Measurements from ENCODE around the gene GIPC3.

The GIPC3 gene

DNA sequence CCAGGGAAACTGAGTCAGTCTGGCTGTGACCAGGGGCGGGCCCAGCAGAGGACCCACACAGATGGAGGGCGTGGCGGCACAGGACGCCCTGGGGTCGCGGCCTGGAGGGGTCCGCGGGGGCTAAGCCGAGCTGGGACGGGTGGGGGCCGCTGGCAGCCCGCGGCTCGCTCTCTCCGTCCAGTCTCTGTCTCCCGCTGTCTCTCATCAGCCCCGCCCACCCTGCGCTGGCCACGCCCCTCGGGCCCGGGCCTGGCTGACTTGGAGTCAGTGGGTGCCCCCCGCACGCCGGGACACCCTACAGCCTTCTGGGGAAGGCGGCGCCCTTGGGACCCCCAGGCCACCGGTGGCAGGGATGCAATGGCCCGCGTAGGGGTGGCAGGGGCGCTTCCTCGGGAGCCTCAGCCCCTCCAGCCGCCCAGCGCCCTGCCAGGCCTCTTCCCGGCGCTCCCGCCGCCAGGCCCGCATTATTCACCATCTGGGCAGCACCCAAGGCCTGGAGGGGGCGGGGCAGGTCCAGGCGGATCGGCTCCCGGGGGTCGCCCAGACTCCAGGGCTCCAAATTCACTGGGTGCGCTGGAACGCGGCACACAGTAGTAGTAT lies 21.5 kb downstream of the GIPC3 start, which contains the start of gene TBXA2R:
TBXA2R (minus strand) TSS at position 186 of the 600 bp plus-strand sequence. CDS start 6,241 bp downstream, outside the sequence.
- peak; percentile 64 for DNase-seq

DNA sequence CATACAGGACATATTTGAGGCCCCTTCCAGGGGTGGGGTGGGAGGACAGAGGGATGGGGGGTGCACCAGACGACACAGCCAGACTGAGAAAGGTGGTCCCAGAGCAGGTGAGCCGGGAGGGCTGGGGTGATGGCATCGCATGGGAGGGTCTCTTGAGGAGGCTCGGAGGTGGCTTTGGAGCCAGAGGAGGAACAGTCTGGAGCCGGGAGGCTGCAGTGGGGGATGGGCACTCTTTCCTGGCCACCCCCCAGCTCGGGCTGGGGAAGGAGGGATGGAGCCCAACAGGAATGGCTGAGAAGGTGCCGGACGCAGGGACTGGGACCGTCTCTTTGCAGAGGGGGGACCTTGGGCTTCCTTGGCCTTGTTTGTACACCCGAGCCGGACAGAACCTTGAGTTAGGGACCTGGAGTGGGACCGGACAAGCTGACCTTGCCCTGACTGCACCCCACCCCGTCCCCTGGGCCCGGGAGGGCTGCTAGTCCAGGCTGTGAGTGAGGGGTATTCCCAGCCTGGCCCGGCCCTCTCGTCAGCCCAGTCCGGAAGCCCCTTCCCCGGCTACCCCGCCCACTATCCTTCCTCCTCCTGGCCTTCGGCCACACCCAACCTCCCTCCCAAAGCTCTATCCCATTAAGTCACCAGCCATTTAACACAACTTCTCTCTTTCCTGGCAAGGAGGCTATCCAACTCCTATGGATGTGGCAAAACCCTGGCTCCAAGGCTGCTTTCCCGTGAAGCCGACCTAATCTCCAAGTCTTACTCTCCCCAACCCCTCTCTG lies 22.2 kb downstream of the GIPC3 start:
- no peak for DNase-seq

DNA sequence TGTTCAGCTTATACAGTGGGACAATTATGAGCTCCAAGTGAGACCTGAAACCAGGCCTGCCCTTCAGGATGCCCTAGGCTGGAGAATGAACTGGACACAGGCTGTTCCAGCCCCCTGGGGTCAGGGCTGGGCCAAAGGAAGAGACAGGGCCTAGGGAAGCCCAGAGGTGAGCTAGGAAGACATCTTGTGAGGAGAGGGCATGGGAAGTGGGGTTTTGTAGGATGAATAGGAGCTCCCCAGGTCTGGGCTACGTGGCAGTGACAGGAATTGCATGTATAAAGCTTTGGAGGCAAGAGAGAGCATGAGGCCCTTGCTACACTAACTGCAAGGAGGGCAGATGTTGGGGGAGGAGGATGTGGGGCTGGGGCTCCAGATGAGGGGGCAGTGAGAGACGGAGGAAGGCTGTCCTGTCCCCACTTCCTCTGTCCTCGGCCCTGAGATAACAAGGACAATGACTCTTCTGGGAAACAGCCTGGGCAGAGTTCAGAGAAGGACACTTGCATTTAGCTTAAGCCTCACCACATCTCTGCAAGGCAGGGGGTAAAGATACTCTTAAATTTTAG lies 22.9 kb downstream of the GIPC3 start:
- DNase-seq: no peak

DNA sequence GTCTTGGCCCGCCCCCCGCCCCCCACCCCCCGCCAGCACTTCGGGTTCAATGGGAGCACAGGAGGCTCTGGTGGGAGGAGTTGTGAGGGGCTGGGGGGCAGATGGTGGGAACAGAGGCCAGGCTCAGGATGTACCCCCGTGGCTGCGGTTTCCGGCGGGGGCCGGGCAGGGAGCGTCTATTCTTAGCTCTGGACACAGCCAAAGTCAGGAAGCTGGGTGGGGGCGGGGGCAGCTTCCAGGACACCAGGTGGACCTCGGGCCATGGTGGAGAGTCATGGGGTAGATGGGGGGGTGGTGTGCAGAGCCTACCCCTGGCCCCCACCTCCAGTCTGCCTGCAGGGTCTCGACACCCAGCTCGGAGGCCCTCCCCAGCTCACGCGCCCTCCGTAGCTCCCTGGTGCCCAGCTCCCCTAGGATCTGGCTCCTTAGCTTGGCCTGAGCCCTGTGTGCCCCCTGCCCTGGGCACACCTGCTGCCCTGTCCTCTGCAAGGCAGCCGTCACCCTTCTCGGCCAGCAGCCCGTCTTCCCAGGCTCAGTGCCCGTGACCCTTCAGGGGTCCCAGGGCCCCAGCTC lies 23.6 kb downstream of the GIPC3 start:
- DNase-seq: no peak

DNA sequence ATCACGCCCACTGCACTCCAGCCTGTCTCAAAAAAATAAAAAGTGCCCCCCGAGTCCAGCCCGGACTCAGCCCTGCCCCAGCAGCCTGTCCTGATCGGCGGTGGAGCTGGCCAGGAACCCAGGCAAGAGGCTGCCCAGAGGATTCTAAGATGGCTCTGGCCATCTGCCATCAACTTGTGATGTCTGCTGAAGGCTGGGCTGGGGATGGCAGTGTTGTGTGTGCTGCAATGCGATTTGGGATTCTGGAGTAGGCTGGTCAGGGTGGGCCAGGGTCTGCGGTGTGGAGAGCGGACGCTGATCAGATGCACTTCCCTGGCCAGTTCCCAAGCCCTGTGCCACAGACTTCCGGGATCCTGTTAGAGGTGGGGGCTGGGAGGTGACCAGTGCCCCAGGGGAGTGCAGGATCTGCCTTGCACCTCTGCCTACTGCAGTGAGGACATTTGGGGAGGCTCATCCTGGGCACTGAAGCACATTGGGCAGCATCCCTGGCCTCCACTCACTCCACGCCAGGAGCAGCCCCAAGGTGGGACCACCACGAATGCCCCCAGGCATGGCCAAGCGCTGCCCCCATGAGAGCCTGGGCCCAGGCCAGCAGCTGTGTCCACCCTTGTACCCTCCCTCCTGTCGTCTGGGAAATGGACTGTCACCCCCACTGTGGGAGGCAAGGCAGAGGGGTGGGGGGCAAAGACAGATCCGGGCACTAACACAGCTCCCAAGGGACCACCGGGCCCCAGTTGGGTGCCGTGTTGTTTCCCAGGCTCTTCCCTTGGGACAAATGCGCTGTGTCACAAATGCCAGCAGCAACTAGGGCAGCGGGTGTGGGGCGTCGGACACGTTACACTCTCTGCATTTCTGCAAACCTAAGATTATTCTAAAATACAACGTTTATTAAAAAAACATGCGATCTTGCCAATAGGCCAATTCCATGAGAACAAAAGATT lies 24.8 kb downstream of the GIPC3 start:
- DNase-seq: no peak

DNA sequence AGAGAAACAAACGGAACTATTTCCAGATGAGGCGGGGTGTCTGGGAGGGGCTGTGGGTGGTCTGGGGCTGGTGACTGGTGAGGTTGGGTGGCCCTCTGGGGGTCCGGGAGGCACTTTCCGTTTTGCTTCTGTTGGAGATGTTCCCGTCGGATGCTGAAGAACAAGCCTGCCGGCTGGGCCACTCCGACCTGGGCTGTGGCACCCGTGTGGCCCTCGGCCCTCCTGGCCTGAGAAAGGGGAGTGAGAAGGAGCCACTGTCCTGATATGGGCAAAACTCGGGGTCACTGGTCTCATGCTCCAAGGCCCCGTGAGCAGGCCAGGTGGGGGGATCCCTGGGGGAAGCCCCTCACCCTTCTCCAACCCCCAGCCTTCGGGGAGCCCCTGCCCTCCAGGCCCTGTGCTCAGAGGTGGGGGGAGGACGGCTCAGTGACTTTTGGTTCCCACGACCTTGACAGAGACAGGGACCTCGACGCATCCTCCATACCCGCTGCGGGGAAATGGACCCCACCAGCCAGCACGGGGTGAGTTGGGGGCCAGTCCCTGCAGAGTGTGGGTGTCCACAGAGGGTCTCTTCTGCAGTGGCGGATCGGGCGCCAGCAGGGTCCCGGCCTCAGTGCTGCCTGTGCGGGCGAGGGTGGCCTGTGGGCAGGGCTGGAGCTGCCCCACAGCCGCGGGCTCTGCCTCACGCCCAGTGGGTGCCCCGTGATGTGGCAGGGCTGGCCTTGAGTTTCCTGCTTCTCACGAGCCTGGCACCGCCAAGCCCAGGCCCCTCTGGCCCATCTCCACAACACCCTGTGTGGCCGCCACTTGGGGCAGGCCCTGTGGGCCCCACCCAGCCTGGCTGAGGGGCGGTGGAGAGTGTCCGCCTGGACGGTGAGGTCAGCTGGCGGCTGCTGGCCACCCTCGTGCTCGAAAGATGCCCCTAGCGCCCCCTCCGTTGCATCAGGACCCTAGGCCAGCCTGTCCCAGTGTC lies 25.8 kb downstream of the GIPC3 start:
- no peak for DNase-seq

DNA sequence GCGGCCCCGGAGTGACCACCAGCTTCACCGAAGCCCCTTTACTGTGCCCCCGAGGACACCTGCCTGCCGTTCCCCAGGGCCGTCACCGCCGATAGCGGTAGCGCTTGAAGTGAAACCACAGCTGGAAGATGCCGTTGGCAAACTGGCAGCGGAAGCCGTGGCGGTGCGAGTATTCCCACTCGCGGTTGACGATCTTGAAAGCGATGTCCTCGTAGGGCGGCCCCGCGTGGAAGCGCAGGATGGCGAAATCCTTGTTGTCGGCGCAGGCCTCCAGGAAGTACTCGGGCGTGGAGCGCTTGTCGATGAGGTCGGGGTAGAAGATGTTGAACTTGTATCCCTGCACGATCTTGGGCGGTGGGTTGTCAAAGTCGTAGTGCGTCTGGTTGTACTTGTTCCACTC lies 26.6 kb downstream of the GIPC3 start:
- DNase-seq: no peak

DNA sequence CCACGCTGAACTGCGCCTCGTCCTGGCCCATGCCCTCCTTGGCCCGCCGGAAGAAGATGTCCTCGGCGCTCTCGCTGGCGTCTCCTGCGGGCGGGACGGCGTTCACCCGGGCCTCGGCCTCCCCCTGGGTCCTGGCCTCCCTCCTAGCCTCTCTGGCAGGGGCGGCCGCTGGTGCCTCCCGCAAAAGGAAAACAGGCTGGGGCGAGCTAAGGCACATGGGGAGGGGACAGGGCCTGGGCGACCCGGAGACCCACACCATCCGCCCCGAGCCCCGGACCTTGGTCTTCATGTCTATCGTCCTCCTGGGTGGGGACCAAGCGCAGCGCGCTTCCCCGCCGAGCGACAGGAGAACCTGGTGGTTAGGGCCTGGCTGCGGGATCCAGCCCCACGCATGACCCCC lies 27.1 kb downstream of the GIPC3 start:
- DNase-seq: no peak

DNA sequence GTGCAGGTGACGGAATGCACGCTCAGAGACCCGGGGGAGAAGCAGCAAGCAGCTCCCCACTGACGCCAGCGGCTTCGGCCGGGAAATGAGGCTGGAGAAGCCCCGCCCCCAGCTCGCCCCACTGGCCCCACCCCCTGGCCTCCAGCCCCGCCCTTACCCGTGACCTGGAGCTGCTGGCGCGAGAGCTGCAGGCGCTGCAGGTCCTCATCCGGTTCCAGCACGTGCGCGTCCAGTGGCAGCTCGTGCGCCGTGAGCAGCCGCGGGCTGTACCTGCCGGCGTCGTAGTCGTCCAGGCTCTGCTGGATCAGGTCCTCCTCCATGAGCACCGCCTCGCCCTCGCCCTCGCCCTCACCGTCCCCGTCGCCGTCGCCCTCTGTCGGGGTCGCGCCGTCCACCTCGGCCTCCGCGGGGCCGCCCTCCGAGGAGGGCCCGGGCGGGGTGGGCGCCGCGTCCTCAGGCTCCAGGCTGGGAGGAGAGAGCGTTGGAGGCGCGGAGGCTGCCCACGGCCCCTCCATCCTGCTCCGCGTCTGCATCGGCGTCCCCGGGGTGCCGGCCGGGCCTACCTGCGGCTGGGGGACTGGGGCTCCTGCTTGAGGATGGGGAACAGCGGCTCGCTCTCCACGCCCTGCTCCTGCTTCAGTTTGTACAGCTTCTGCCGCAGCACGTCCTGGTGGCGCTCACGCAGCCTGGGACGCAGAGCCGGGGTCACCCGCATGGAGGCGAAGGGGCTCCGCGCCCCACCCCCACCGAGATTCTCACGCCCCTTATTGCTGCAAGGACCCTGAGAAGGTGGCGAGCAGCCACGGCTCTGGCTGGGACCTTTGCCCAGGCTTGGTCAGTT lies 27.8 kb downstream of the GIPC3 start:
- DNase-seq: no peak

DNA sequence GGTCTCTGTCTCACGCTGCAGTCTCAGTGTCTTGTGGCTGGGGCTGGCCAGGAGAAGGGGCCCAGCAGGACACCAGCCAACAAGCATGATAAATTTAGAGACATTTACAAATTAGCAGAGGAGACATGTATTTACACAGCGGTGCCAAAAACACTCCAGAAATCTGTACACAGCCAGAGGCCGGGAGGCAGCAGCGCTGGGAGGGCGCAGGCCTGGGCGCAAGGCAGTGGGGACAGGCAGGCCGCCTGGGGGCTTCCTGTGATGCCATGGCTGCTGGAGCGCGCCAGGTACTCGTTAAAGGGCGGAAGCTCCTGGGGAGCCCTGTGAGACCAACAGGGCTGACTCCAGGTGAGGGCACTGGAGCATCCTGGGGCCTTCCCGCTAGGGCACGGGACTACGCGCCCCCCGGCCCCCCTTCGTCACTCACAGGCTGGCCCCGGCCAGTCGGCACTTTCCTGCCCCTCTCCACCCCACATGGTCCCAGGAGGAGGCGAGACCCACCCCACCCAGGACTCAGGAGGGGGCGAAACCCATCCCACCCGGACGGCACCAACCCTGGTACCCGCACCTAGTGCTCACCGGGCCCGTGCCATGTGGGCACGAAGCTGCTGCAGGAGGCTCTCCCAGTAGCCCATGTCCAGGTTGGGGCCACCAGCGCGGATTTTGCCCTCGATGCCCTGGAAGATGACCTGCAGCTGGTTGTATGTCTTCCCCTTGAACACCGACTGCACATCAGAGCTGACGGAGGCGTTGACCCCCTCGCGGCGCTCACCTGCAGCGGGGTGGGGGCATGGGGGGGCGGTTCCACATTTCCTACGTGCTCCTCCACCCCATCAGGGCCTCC lies 28.8 kb downstream of the GIPC3 start:
- DNase-seq: no peak

DNA sequence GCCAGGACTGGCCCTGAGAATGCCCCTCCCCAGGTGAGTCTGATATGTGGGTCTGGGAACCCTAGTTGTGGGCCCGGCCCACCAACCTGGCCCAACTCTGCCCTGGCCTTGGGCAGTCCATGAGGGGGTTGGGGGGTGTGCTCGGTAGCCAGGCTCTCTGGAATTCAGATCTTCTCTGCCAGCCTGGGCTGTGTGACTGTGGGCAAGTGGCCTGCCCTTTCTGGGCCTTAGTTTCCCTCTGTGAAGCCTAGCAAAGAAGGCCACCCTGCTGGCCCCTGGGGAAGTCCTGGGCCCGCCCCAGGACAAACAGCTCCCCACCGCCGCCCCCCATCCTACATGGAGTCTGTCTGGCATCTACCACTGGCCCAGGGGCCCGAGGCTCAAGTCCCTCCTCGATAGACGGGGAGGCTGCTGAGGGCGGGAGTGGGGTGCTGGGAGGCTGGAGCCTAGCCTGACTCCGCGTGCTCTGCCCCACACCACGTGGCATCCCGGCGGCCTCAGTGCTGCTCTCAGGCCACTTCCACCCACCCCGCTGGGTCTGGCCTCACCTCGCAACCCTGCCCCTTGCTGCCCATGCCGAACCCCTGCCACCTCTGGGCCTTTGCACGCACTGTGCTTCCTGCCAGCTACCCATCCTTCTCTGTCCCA lies 29.7 kb downstream of the GIPC3 start:
- no peak for DNase-seq

DNA sequence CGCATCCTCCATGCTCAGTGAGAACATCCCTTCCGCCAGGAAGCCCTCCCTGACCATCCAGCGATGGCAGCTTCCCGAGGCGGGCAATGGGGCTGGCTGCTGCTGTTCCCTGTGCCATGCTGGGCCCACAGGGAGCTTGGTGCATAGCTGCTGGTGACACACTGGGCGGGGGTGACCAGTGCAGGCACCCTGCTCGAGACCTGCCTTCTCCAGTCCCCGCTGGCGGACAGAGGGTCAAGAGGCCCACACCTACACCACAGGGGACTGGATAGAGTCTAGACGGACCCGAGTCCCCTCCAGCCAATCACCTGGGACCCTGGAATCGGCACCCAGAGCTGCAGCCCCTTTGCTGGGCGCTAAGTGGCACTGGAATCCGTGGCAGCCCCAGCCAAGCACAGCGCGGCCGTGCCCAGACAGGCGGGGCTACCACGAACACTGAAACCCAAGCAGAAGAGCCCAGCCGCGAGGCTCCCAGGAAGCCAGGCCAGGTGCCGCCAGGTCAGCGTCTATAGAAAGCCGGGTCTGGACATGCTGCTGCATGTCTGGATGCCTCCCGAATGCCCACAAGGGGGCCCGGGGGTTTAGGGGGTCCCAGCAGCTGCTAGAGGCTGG lies 30.4 kb downstream of the GIPC3 start:
- no peak for DNase-seq

DNA sequence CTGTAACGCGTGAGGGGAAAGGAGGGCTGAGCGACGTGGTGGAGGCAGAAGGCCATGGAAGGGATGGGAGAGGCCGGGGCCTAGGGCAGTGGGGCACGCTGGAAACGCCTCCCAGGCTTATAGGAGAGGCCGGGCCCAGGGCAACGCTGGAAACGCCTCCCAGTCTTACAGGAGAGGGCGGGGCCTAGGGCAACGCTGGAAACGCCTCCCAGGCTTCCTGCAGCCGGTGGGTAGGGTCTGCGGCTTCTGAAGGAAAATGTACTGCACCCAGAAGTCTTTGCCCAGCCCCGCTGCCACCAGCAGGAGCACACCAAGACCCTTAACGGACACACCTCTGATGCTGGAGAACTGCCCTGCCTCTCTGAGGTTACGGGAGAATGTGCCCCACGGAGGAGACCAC lies 32.2 kb downstream of the GIPC3 start:
- no peak for DNase-seq

DNA sequence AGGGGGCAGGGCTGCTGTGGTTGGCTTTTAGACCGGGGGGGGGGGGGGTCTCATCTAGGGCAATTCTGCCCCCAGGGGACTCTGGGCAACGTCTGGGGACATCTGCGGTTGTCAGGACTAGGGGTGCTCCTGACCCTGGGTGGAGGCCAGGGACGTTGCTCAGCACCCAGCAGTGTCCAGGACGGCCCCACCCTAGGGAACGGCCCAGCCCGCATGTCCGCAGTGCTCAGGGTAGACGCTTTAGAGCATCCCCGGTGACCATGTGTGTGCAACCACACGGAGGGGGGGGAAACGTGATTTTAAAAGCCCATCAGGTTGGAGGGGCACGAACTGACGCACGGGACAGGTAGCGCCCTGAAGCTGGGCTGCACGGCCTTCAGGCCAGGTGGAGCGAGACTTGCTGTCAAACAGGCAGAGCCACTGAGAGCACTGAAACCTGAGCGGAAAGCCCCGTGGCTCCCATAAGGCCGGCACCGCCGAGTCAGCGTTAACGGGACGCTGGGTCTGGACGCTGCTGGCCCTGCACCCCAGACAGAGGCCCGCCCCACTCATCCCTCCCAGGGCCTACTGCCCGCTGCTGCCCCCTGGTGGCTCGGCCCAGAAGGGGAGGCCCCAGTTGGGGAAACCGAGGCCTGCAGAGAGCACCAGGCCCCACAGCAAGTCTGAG lies 33.0 kb downstream of the GIPC3 start:
- peak; percentile 28 for DNase-seq

DNA sequence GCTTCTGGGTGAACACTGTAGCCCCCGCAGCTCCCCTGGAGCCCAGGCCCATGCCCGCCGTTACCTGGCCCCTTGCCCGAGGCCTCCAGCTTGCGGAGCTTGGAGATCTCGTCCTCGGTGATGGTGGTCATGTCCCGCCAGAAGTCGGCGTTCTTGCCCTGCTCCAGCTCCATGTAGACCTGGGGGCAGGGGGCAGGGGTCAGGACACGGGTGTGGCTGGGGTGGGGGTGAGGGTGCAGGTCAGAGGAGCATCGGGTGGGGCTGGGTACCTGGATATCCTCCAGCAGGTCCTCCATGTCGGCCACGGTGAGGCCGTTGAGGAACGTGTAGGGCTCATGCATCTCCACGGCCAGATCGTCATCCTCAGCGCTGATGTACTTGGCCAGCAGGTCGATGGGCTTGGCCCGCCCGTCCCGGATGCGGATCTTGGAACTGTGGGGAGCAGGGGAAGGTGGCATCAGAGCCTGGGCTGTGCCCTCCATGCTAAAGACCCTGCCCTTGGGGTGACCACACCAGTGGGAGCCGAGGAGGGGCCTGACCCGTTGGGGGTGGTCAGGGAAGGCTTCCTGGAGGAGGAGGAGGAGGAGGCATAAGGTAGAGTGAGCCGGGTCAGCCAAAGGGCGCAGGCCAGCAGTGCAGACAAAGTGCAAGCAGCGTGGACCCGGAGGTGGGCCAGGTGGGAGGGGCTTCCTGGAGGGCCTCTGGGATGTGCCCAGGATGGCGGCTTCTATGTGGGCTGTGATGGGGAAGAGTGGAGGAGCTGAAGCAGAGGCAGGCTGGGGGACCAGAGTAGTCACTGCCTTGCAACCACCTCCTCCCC lies 33.7 kb downstream of the GIPC3 start:
- no peak for DNase-seq

DNA sequence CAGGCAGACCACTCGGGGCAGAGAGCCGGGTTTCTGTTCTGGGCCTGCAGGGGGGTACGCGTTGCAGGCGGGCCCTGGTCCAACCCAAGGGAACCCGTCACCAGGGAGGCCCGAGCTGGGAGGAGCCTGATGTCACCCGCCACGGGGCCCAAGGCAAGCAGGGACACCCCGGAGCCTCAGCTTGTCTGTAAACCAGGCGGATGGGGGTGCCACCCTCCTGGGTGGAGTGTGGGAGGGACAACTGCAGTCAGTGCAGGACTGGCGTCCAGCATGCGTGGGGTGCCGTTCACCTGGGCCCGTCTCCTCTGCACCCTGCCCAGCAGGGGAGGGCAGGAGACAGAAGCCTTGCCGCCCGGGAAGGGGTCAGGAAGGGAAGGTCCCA lies 34.3 kb downstream of the GIPC3 start:
- no peak for DNase-seq

DNA sequence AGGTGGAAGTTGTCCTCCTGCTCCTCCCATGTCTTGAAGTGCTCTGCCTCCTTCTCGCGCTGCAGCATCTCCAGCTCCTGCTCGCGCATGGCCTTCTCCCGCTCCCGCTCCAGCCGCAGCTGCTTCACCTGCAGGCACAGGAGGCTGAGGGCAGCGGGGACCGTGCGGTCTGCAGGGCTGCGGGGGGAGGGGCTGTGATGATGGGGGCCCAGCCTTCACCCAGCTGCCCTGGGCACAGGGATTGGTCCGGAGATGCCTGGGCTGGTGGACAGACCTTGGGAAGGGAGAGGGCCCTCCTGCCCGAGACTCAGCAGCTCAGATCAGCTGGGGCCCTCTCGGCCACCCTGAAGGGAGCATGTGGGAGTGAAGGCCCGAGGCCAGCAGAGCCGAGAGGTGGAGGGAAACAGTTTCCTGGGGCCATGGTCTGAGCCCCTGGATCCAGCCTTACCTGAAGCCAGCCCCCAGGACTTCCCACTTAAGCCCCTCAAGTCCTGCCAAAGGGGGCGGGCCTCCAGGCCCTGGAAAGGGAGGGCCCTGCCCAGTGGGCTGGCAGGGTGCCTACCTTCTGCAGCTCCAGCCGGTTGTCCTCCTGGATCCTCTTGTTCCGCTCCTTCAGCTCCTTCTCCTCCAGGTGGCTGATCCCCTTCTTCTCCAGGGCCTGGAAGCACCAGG lies 35.0 kb downstream of the GIPC3 start:
- no peak for DNase-seq
